HepG2 (cell line): ENCODE measurements around the gene UGT1A3. TPM values are rescaled to one million over a fixed set of nuclear protein-coding genes. Genes with fewer than 3 reads are reported as not detected.
A peak's percentile ranks its signal among the peaks of the same experiment; 100 is the strongest.

ENCODE experiments used
- ATAC-seq: fragments of 200-7000 bp; cut with Tn5 transposase; 3 replicates; pipeline ENCODE4 v1.9.1; 2020; ENCODE audit warnings: mild to moderate bottlenecking, moderate library complexity
- BruUV-seq: library from RNA; stranded (reverse); fragments of 400-500 nt; replicated peaks from 2 replicates; lab custom pipeline; 2021; lab: Mats Ljungman, UMichigan
- CTCF ChIA-PET: fragments of 300-600 bp; formaldehyde crosslinking; extraction: SDS; loops from one replicate; lab custom pipeline; 2021; ENCODE audit warnings: low total read pairs, inconsistent platforms, low intra/inter-chr PET ratio; lab: Yijun Ruan, JAX
- POLR2A ChIA-PET: fragments of 350-600 bp; sonication (Branson Sonifier 250); formaldehyde crosslinking; loops from one replicate; lab custom pipeline; 2020; ENCODE audit warnings: antibody characterized with exemption, inconsistent platforms; lab: Yijun Ruan, JAX
- DNase-seq: peaks from one replicate; pipeline ENCODE4 v3.0.0-alpha.2; 2015; ENCODE audit warnings: low spot score
- FAIRE-seq: peaks from 3 replicates; lab custom pipeline; 2011; peaks lifted over from hg19 to GRCh38; lab: Jason Lieb, UNC
- H2AFZ ChIP-seq: one replicate; pipeline ENCODE4 v1.6.1; 2011; ENCODE audit warnings: low read length, inconsistent platforms
- H3K27ac ChIP-seq: fragments of 300-600 bp; 3 replicates; pipeline ENCODE4 v1.8.0; 2011; ENCODE audit warnings: mixed run types, mild to moderate bottlenecking, mixed read lengths, low read length, inconsistent platforms; ENCODE audit not compliant: insufficient read depth; ENCODE audit errors: extremely low read length
- H3K27me3 ChIP-seq, 2 experiments: fragments of 200-600 bp in 1 of 2; 2 replicates in 1 of 2; 3 replicates in 1 of 2; pipeline versions ENCODE4 v1.6.0 to v1.8.0; 2011; ENCODE audit warnings: low read length in 2 of 2, mild to moderate bottlenecking in 2 of 2, moderate library complexity in 2 of 2, inconsistent platforms in 1 of 2; ENCODE audit not compliant: insufficient read depth in 2 of 2, control insufficient read depth in 1 of 2
- H3K36me3 ChIP-seq, 2 experiments: fragments of 200-600 bp in 1 of 2; replicated peaks in 1 of 2; 2 replicates in 1 of 2; 3 replicates in 1 of 2; pipeline versions ENCODE4 v1.5.1 to v1.8.0; 2011; ENCODE audit warnings: low read length in 2 of 2, inconsistent platforms in 1 of 2; ENCODE audit not compliant: insufficient read depth in 2 of 2, control insufficient read depth in 1 of 2
- H3K4me1 ChIP-seq: 2 replicates; pipeline ENCODE4 v1.5.1; 2012; ENCODE audit warnings: low read length, inconsistent platforms; ENCODE audit not compliant: insufficient read depth
- H3K4me2 ChIP-seq: 2 replicates; pipeline ENCODE4 v1.6.0; 2011; ENCODE audit warnings: low read depth, low read length, inconsistent platforms
- H3K4me3 ChIP-seq, 3 experiments: fragments of 200-600 bp in 1 of 3; sonication (generic), shearing (Covaris generic) in 1 of 3; replicated peaks in 1 of 3; 2 replicates each; pipeline ENCODE4 v1.5.1; 2011 to 2016; ENCODE audit warnings: low read length in 3 of 3, inconsistent platforms in 2 of 3, low read depth in 2 of 3, mild to moderate bottlenecking in 2 of 3, control low read depth in 1 of 3, mixed read lengths in 1 of 3; ENCODE audit not compliant: insufficient read depth in 1 of 3
- H3K79me2 ChIP-seq: one replicate; pipeline ENCODE4 v1.6.1; 2011; ENCODE audit warnings: low read length, inconsistent platforms; ENCODE audit not compliant: insufficient read depth
- H3K9ac ChIP-seq: 2 replicates; pipeline ENCODE4 v1.6.0; 2011; ENCODE audit warnings: mild to moderate bottlenecking, low read depth, low read length, inconsistent platforms; ENCODE audit not compliant: insufficient read depth
- H3K9me3 ChIP-seq: 2 replicates; pipeline ENCODE4 v1.5.1; 2012; ENCODE audit warnings: mild to moderate bottlenecking, low read length
- H4K20me1 ChIP-seq: 2 replicates; pipeline ENCODE4 v1.6.0; 2011; ENCODE audit warnings: inconsistent platforms, mild to moderate bottlenecking, low read length, moderate library complexity; ENCODE audit not compliant: insufficient read depth
- ERF ChIP-seq: IDR thresholded peaks from 2 replicates; pipeline ENCODE4 v1.6.1; 2018; ENCODE audit warnings: missing biosample characterization, missing genetic modification reagents
- KDM6A ChIP-seq: IDR thresholded peaks from 2 replicates; pipeline ENCODE4 v1.6.1; 2016; ENCODE audit warnings: low read depth
- MYC ChIP-seq: sonication (generic); formaldehyde crosslinking; IDR thresholded peaks from 2 replicates; pipeline ENCODE4 v1.9.0; 2021; ENCODE audit warnings: missing genetic modification reagents, borderline replicate concordance
- NKX3-1 ChIP-seq: sonication (generic); formaldehyde crosslinking; IDR thresholded peaks from 2 replicates; pipeline ENCODE4 v1.5.0; 2020; ENCODE audit warnings: missing genetic modification reagents
- SMAD9 ChIP-seq: sonication (generic); formaldehyde crosslinking; IDR thresholded peaks from 2 replicates; pipeline ENCODE4 v1.5.1; 2020; ENCODE audit warnings: mild to moderate bottlenecking, missing genetic modification reagents
- ZNF598 ChIP-seq: sonication (generic); formaldehyde crosslinking; IDR thresholded peaks from 2 replicates; pipeline ENCODE4 v1.5.1; 2020; ENCODE audit warnings: mild to moderate bottlenecking, missing genetic modification reagents, borderline replicate concordance
- ZNF619 ChIP-seq: sonication (generic); formaldehyde crosslinking; IDR thresholded peaks from 2 replicates; pipeline ENCODE4 v1.4.0; 2020; ENCODE audit warnings: mild to moderate bottlenecking, missing genetic modification reagents
- ZNF761 ChIP-seq: sonication (generic); formaldehyde crosslinking; conservative IDR thresholded peaks from 2 replicates; pipeline ENCODE4 v1.4.0; 2020; ENCODE audit warnings: mild to moderate bottlenecking, missing genetic modification reagents
- WGBS: methylation state at CpG from one replicate; pipeline ENCODE4 v1.1.6; 2017; ENCODE audit warnings: low lambda C conversion rate; 5-methylcytosine and 5-hydroxymethylcytosine counted together
- in situ Hi-C: cut with HindIII; loops from 2 replicates; pipeline ENCODE4 v1.10.0; 2017; ENCODE audit warnings: low pct_unique_long_range_greater_than_20kb; ENCODE audit not compliant: extremely low pct_ligation_motif_present
- intact Hi-C: fragments of 100-400 bp; cut with micrococcal nuclease; formaldehyde crosslinking; loops from one replicate; pipeline ENCODE4 v1.10.0; 2022; ENCODE audit not compliant: unreplicated experiment
- polyA plus RNA-seq, 8 experiments: library from polyadenylated mRNA; depleted of rRNA in 3 of 8; stranded (reverse) in 7 of 8; unstranded in 1 of 8; fragments of >200 nt; fragmentation: Illumina TruSeq in 4 of 8; extraction: Trizol in 4 of 8; gene quantifications; 2 replicates each; pipeline versions ENCODE4 v1.2.1 to v1.2.3, GENCODE V29; 2011 to 2016; ENCODE audit warnings: low read depth in 4 of 8, missing spikeins in 1 of 8, mixed read lengths in 1 of 8; ENCODE audit not compliant: insufficient read depth in 1 of 8
- total RNA-seq, 5 experiments: library from RNA; depleted of rRNA; stranded (reverse); fragments of >200 nt; fragmentation: Illumina TruSeq; extraction: Trizol; gene quantifications; 2 replicates each; pipeline ENCODE4 v1.2.3, GENCODE V29; 2016; ENCODE audit warnings: low read depth in 1 of 5
- TF ChIP-seq, protein P1 (sequence below): sonication (generic); formaldehyde crosslinking; IDR thresholded peaks from 2 replicates; pipeline ENCODE4 v1.4.0; 2020; ENCODE audit warnings: missing genetic modification reagents, borderline replicate concordance
- TF ChIP-seq, protein P2 (sequence below): sonication (generic); formaldehyde crosslinking; IDR thresholded peaks from 2 replicates; pipeline ENCODE4 v1.4.0; 2020; ENCODE audit warnings: mild to moderate bottlenecking, missing genetic modification reagents
- TF ChIP-seq, protein P3 (sequence below): sonication (generic); formaldehyde crosslinking; IDR thresholded peaks from 2 replicates; pipeline ENCODE4 v1.5.0; 2020; ENCODE audit warnings: missing genetic modification reagents, mild to moderate bottlenecking, borderline replicate concordance
- TF ChIP-seq, protein P4 (sequence below): sonication (generic); formaldehyde crosslinking; IDR thresholded peaks from 2 replicates; pipeline ENCODE4 v1.4.0; 2020; ENCODE audit warnings: mild to moderate bottlenecking, missing genetic modification reagents

The UGT1A3 gene
- total and polyA plus RNA-seq, 2 of the 13 experiments (the other 11 are each of a cell fraction or from before 2014, with no cell fraction given): not detected

DNA sequence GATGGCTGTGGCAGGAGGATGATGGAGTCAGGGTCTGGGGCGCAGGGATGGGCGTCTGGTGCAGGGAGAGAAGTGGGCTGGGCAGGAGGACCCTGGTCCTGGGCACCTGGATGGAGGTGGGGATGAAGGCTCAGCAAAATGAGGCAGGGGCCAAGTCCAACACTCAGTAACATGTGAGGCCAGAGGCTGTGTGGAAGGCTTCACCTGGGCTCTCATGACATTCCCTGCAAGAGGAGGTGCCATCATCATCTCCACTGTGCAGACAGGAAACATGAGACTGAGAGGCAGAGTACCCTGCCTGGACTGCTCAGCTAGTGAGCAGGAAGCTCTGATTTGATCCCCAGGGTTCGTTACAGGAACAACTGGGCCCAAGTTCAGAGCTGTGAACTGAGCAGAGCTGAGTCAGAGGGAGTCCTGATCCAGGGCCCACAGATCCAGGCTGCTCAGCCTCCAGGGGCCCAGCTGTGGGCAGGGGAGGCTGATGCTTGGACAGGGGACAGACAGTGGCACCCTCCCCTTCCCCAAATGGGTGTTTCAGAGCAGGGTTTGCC lies 88.6 kb downstream of the UGT1A3 start:
- WGBS: 63% methylated on average over 3 of the region's 3 CpGs
- CTCF ChIA-PET: no interaction called here
- TF ChIP-seq, protein P1, sequence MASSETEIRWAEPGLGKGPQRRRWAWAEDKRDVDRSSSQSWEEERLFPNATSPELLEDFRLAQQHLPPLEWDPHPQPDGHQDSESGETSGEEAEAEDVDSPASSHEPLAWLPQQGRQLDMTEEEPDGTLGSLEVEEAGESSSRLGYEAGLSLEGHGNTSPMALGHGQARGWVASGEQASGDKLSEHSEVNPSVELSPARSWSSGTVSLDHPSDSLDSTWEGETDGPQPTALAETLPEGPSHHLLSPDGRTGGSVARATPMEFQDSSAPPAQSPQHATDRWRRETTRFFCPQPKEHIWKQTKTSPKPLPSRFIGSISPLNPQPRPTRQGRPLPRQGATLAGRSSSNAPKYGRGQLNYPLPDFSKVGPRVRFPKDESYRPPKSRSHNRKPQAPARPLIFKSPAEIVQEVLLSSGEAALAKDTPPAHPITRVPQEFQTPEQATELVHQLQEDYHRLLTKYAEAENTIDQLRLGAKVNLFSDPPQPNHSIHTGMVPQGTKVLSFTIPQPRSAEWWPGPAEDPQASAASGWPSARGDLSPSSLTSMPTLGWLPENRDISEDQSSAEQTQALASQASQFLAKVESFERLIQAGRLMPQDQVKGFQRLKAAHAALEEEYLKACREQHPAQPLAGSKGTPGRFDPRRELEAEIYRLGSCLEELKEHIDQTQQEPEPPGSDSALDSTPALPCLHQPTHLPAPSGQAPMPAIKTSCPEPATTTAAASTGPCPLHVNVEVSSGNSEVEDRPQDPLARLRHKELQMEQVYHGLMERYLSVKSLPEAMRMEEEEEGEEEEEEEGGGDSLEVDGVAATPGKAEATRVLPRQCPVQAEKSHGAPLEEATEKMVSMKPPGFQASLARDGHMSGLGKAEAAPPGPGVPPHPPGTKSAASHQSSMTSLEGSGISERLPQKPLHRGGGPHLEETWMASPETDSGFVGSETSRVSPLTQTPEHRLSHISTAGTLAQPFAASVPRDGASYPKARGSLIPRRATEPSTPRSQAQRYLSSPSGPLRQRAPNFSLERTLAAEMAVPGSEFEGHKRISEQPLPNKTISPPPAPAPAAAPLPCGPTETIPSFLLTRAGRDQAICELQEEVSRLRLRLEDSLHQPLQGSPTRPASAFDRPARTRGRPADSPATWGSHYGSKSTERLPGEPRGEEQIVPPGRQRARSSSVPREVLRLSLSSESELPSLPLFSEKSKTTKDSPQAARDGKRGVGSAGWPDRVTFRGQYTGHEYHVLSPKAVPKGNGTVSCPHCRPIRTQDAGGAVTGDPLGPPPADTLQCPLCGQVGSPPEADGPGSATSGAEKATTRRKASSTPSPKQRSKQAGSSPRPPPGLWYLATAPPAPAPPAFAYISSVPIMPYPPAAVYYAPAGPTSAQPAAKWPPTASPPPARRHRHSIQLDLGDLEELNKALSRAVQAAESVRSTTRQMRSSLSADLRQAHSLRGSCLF (CRISPR knock-in tag): no peak
- TF ChIP-seq NKX3-1 (CRISPR knock-in tag): no peak
- TF ChIP-seq, protein P2, sequence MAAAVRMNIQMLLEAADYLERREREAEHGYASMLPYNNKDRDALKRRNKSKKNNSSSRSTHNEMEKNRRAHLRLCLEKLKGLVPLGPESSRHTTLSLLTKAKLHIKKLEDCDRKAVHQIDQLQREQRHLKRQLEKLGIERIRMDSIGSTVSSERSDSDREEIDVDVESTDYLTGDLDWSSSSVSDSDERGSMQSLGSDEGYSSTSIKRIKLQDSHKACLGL (CRISPR knock-in tag): no peak
- TF ChIP-seq, protein P3, sequence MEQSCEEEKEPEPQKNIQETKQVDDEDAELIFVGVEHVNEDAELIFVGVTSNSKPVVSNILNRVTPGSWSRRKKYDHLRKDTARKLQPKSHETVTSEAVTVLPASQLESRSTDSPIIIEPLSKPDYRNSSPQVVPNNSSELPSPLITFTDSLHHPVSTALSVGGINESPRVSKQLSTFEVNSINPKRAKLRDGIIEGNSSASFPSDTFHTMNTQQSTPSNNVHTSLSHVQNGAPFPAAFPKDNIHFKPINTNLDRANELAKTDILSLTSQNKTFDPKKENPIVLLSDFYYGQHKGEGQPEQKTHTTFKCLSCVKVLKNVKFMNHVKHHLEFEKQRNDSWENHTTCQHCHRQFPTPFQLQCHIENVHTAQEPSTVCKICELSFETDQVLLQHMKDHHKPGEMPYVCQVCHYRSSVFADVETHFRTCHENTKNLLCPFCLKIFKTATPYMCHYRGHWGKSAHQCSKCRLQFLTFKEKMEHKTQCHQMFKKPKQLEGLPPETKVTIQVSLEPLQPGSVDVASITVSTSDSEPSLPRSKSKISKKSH (CRISPR knock-in tag): no peak
- TF ChIP-seq, protein P4, sequence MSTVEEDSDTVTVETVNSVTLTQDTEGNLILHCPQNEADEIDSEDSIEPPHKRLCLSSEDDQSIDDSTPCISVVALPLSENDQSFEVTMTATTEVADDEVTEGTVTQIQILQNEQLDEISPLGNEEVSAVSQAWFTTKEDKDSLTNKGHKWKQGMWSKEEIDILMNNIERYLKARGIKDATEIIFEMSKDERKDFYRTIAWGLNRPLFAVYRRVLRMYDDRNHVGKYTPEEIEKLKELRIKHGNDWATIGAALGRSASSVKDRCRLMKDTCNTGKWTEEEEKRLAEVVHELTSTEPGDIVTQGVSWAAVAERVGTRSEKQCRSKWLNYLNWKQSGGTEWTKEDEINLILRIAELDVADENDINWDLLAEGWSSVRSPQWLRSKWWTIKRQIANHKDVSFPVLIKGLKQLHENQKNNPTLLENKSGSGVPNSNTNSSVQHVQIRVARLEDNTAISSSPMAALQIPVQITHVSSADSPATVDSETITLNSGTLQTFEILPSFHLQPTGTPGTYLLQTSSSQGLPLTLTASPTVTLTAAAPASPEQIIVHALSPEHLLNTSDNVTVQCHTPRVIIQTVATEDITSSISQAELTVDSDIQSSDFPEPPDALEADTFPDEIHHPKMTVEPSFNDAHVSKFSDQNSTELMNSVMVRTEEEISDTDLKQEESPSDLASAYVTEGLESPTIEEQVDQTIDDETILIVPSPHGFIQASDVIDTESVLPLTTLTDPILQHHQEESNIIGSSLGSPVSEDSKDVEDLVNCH (CRISPR knock-in tag): no peak
- no peak for TF ChIP-seq ZNF619 (CRISPR knock-in tag)
- TF ChIP-seq ERF (CRISPR knock-in tag): no peak
- TF ChIP-seq ZNF761 (CRISPR knock-in tag): no peak
- TF ChIP-seq KDM6A (CRISPR knock-in tag): no peak
- no peak for TF ChIP-seq SMAD9 (CRISPR knock-in tag)
- TF ChIP-seq ZNF598 (CRISPR knock-in tag): no peak
- TF ChIP-seq MYC: no peak

More for the DNA sequence above, 88.6 kb downstream of the UGT1A3 start:
- Histone ChIP-seq H4K20me1 (no peaks in the 10 kb centered on the region), H3K4me2 (no peak overlapping the region), H3K79me2 (no peaks in the 10 kb centered on the region), H3K4me3 (no peak overlapping the region), H3K27me3 (peaks cover 7 to 36% of the 10 kb centered on the region in 2 experiments; a peak in 4 of 5 replicates), H2AFZ (no peak overlapping the region), H3K36me3 (no peaks in the 10 kb centered on the region), H3K9me3 (no peaks in the 10 kb centered on the region), H3K27ac (no peak overlapping the region), H3K9ac (no peak overlapping the region), H3K4me1 (peaks cover 23% of the 10 kb centered on the region)
- FAIRE-seq (no peak), DNase-seq (no peak), ATAC-seq (peak; percentile 18)
- no TSS peak for BruUV-seq
- in situ Hi-C loops (no loop called here), intact Hi-C loops (no loop called here)
- POLR2A ChIA-PET: no interaction called here
